Medulla oblongata (tissue), 1 donor: ENCODE data around the gene EEF1A1.
"Not testable (repeated sequence)": the region's sequence is repeated elsewhere in the genome, so short reads cannot be mapped to it uniquely, and the experiment has no call there.

ENCODE experiments used
- DNase-seq: peaks from one replicate; pipeline ENCODE4 v3.0.0-alpha.2; 2015; ENCODE audit errors: extremely low spot score

EEF1A1 gene

GRCh38 chr6:73537677-73538076 is 16.8 kb upstream of the EEF1A1 start:
- DNase-seq, result no peak

- no peak for DNase-seq
Measured at GRCh38 chr6:73534628-73535027, 13.8 kb upstream of the EEF1A1 start.

- DNase-seq, result no peak
Measured at GRCh38 chr6:73532293-73532692, 11.5 kb upstream of the EEF1A1 start.

- no peak for DNase-seq
Measured at GRCh38 chr6:73528897-73529296, 8.1 kb upstream of the EEF1A1 start.

- DNase-seq, result no peak
Measured at GRCh38 chr6:73525546-73526330, 4.9 kb upstream of the EEF1A1 start.

GRCh38 chr6:73523434-73524123 is 2.7 kb upstream of the EEF1A1 start:
- DNase-seq, result peak; percentile 65

GRCh38 chr6:73521351-73521985 is 636 bp upstream of the EEF1A1 start:
- peak; percentile 88 for DNase-seq

- peak; percentile 54 for DNase-seq
Measured at GRCh38 chr6:73519926-73520687, 725 bp downstream of the EEF1A1 start.

GRCh38 chr6:73518982-73519881 is 1.6 kb downstream of the EEF1A1 start:
- peak; percentile 21 for DNase-seq

GRCh38 chr6:73518100-73518981 is 2.5 kb downstream of the EEF1A1 start:
- DNase-seq, result peak; percentile 34

GRCh38 chr6:73516514-73517489 is 4.0 kb downstream of the EEF1A1 start:
- no peak for DNase-seq

- DNase-seq, result peak; percentile 17
Measured at GRCh38 chr6:73515204-73515655, 5.6 kb downstream of the EEF1A1 start.

GRCh38 chr6:73514746-73515110 is 6.1 kb downstream of the EEF1A1 start:
- DNase-seq, result no peak

GRCh38 chr6:73513496-73513854 is 7.4 kb downstream of the EEF1A1 start:
- DNase-seq, result no peak

GRCh38 chr6:73511796-73512195 is 9.0 kb downstream of the EEF1A1 start:
- DNase-seq, result no peak

GRCh38 chr6:73509851-73510250 is 11.0 kb downstream of the EEF1A1 start:
- DNase-seq, result no peak

- no peak for DNase-seq
Measured at GRCh38 chr6:73508776-73509175, 12.1 kb downstream of the EEF1A1 start.

GRCh38 chr6:73506246-73506645 is 14.6 kb downstream of the EEF1A1 start:
- DNase-seq, result no peak

GRCh38 chr6:73505705-73506104 is 15.1 kb downstream of the EEF1A1 start:
- DNase-seq, result not testable (repeated sequence)
